B cell (primary cell): ENCODE results near the gene TRIM41.
"Not testable (repeated sequence)": the region's sequence is repeated elsewhere in the genome, so short reads cannot be mapped to it uniquely, and the experiment has no call there.

Source experiments
- CTCF ChIP-seq: fragments of 200-600 bp; IDR thresholded peaks from one replicate; pipeline ENCODE4 v1.8.0; 2022; ENCODE audit warnings: antibody characterized with exemption, mild to moderate bottlenecking
- EZH2 ChIP-seq: IDR thresholded peaks from 2 replicates; pipeline ENCODE4 v1.6.1; 2012; ENCODE audit warnings: borderline replicate concordance, low read depth, mild to moderate bottlenecking, moderate library complexity, low read length; ENCODE audit not compliant: insufficient read depth, poor library complexity, severe bottlenecking

GRCh38 chr5:181267291-181267904 lies 44.3 kb downstream of the TRIM41 start:
- TF ChIP-seq CTCF, EZH2: not testable (repeated sequence)
